GM12878 (cell line): Measurements from ENCODE around the gene TMEM255B. TPM values are rescaled to one million over a fixed set of nuclear protein-coding genes. Genes with fewer than 3 reads are reported as not detected.

Experiments used
- ATAC-seq: fragments of 200-7000 bp; cut with Tn5 transposase; 3 replicates; pipeline ENCODE4 v1.9.1; 2020; ENCODE audit warnings: mild to moderate bottlenecking, moderate library complexity
- BruUV-seq: library from RNA; stranded (reverse); fragments of 400-500 nt; replicated peaks from 2 replicates; lab custom pipeline; 2021; lab: Mats Ljungman, UMichigan
- CTCF ChIA-PET: fragments of 300-600 bp; sonication (Branson Sonifier 250); formaldehyde crosslinking; extraction: SDS; loops from one replicate; lab custom pipeline; 2021; ENCODE audit warnings: inconsistent platforms; lab: Yijun Ruan, JAX
- POLR2A ChIA-PET: fragments of 350-600 bp; formaldehyde crosslinking; extraction: SDS; loops from one replicate; lab custom pipeline; 2021; ENCODE audit warnings: inconsistent platforms; lab: Charles Lee
- RAD21 ChIA-PET: fragments of 300-600 bp; sonication (Branson Sonifier 250); formaldehyde crosslinking; loops from one replicate; lab custom pipeline; 2023; ENCODE audit warnings: antibody characterized with exemption; ENCODE audit not compliant: unreplicated experiment; lab: Charles Lee
- SMC1A ChIA-PET: fragments of 300-600 bp; sonication (Branson Sonifier 250); formaldehyde crosslinking; loops from one replicate; lab custom pipeline; 2023; ENCODE audit not compliant: unreplicated experiment, uncharacterized antibody; lab: Charles Lee
- DNase-seq: peaks from one replicate; pipeline ENCODE4 v3.0.0-alpha.2; 2011; ENCODE audit warnings: low read depth, low spot score
- FAIRE-seq: peaks from 3 replicates; lab custom pipeline; 2011; peaks lifted over from hg19 to GRCh38; lab: Jason Lieb, UNC
- H2AFZ ChIP-seq: 2 replicates; pipeline ENCODE4 v1.6.0; 2011; ENCODE audit warnings: low read depth, low read length, control low read depth; ENCODE audit not compliant: control insufficient read depth
- H3K27ac ChIP-seq: 2 replicates; pipeline ENCODE4 v1.5.1; 2011; ENCODE audit warnings: control low read depth; ENCODE audit not compliant: control insufficient read depth, insufficient read depth
- H3K27me3 ChIP-seq, 2 experiments: replicated peaks in 1 of 2; 2 replicates each; pipeline versions ENCODE4 v1.6.0 to v1.6.1; 2011; ENCODE audit warnings: low read length in 1 of 2; ENCODE audit not compliant: control insufficient read depth in 2 of 2, insufficient read depth in 2 of 2
- H3K36me3 ChIP-seq, 2 experiments: 2 replicates each; pipeline ENCODE4 v1.5.1; 2011; ENCODE audit warnings: low read length in 1 of 2; ENCODE audit not compliant: control insufficient read depth in 2 of 2, insufficient read depth in 2 of 2
- H3K4me1 ChIP-seq: 2 replicates; pipeline ENCODE4 v1.6.1; 2011; ENCODE audit warnings: mild to moderate bottlenecking, low read length, moderate library complexity, mixed read lengths; ENCODE audit not compliant: control insufficient read depth, insufficient read depth
- H3K4me2 ChIP-seq: 2 replicates; pipeline ENCODE4 v1.6.0; 2011; ENCODE audit warnings: control low read depth; ENCODE audit not compliant: control insufficient read depth, insufficient read depth
- H3K4me3 ChIP-seq: fragments of 200-600 bp; sonication (generic); 2 replicates; pipeline ENCODE4 v1.5.1; 2016
- H3K79me2 ChIP-seq: 2 replicates; pipeline ENCODE4 v1.6.0; 2011; ENCODE audit warnings: low read length; ENCODE audit not compliant: control insufficient read depth, insufficient read depth
- H3K9ac ChIP-seq: 2 replicates; pipeline ENCODE4 v1.8.0; 2011; ENCODE audit warnings: low read length, control low read depth, mixed read lengths; ENCODE audit not compliant: control insufficient read depth, insufficient read depth
- H3K9me3 ChIP-seq: replicated peaks from 3 replicates; pipeline ENCODE4 v1.5.1; 2011; ENCODE audit warnings: mild to moderate bottlenecking, low read length; ENCODE audit not compliant: control insufficient read depth, insufficient read depth
- H4K20me1 ChIP-seq: 2 replicates; pipeline ENCODE4 v1.6.0; 2011; ENCODE audit not compliant: control insufficient read depth, insufficient read depth
- ATF7 ChIP-seq: fragments of 450-650 bp; IDR thresholded peaks from 2 replicates; pipeline ENCODE4 v1.6.1; 2016; ENCODE audit warnings: low read depth, mild to moderate bottlenecking
- BACH1 ChIP-seq: fragments of 450-650 bp; IDR thresholded peaks from 2 replicates; pipeline ENCODE4 v1.6.1; 2017; ENCODE audit warnings: mild to moderate bottlenecking, borderline replicate concordance
- BRCA1 ChIP-seq: IDR thresholded peaks from 2 replicates; pipeline ENCODE4 v1.6.1; 2011; ENCODE audit warnings: low read depth, low read length, improper control_type of control experiment
- CHD2 ChIP-seq: IDR thresholded peaks from 2 replicates; pipeline ENCODE4 v1.6.1; 2011; ENCODE audit warnings: low read depth, low read length, improper control_type of control experiment, borderline replicate concordance
- CUX1 ChIP-seq: IDR thresholded peaks from 2 replicates; pipeline ENCODE4 v1.6.1; 2012; ENCODE audit warnings: improper control_type of control experiment, low read depth, low read length; ENCODE audit not compliant: insufficient replicate concordance
- HDAC6 ChIP-seq: fragments of 200-600 bp; sonication (generic); IDR thresholded peaks from one replicate; pipeline ENCODE4 v1.8.0; 2017; ENCODE audit warnings: antibody characterized with exemption; ENCODE audit not compliant: unreplicated experiment
- HDGF ChIP-seq: fragments of 450-650 bp; IDR thresholded peaks from 2 replicates; pipeline ENCODE4 v1.6.1; 2016; ENCODE audit warnings: antibody characterized with exemption
- HSF1 ChIP-seq: fragments of 150-350 bp; IDR thresholded peaks from 2 replicates; pipeline ENCODE4 v1.6.1; 2014; ENCODE audit warnings: mild to moderate bottlenecking, low read depth, low read length
- MXI1 ChIP-seq: fragments of 150-350 bp; IDR thresholded peaks from 2 replicates; pipeline ENCODE4 v1.6.1; 2011; ENCODE audit warnings: low read depth, mild to moderate bottlenecking, inconsistent platforms, low read length, improper control_type of control experiment
- NBN ChIP-seq: fragments of 450-650 bp; IDR thresholded peaks from 2 replicates; pipeline ENCODE4 v1.6.1; 2016
- NR2F1 ChIP-seq: fragments of 450-650 bp; conservative IDR thresholded peaks from 2 replicates; pipeline ENCODE4 v1.6.1; 2017; ENCODE audit warnings: mild to moderate bottlenecking
- PBX3 ChIP-seq: IDR thresholded peaks from 2 replicates; pipeline ENCODE4 v1.6.1; 2011; ENCODE audit warnings: mild to moderate bottlenecking, low read depth, low read length, moderate library complexity; ENCODE audit not compliant: insufficient replicate concordance
- PML ChIP-seq: IDR thresholded peaks from 2 replicates; pipeline ENCODE4 v1.6.1; 2012; ENCODE audit warnings: low read length, inconsistent platforms
- POU2F2 ChIP-seq: IDR thresholded peaks from 3 replicates; pipeline ENCODE4 v1.6.1; 2011; ENCODE audit warnings: low read depth, mild to moderate bottlenecking, low read length, borderline replicate concordance
- SP1 ChIP-seq: IDR thresholded peaks from one replicate; pipeline ENCODE4 v1.6.1; 2011; ENCODE audit warnings: low read depth, low read length
- YY1 ChIP-seq: IDR thresholded peaks from 2 replicates; pipeline ENCODE4 v1.6.1; 2011; ENCODE audit warnings: low read depth, mild to moderate bottlenecking, low read length
- ZSCAN29 ChIP-seq: fragments of 450-650 bp; IDR thresholded peaks from 2 replicates; pipeline ENCODE4 v1.6.1; 2017; ENCODE audit warnings: mild to moderate bottlenecking, moderate library complexity
- WGBS: methylation state at CpG from one replicate; pipeline ENCODE4 v1.1.6; 2016; ENCODE audit warnings: low lambda C conversion rate; ENCODE audit not compliant: insufficient replicate concordance, insufficient coverage; ENCODE audit errors: missing lambda C conversion rate; 5-methylcytosine and 5-hydroxymethylcytosine counted together
- in situ Hi-C: fragments of 300-500 bp; cut with MboI; formaldehyde crosslinking; loops from 9 replicates; pipeline ENCODE4 v1.14.3; 2018; ENCODE audit warnings: mixed read lengths
- intact Hi-C: fragments of 100-400 bp; cut with micrococcal nuclease; formaldehyde crosslinking; loops from one replicate; pipeline ENCODE4 v1.14.2; 2022; ENCODE audit not compliant: unreplicated experiment
- polyA plus RNA-seq, 11 experiments: library from polyadenylated mRNA; depleted of rRNA in 4 of 11; unstranded in 6 of 11; stranded (reverse) in 5 of 11; fragments of >200 nt; fragmentation: Nextera tagmentation in 4 of 11; fragmentation: Illumina TruSeq in 1 of 11; extraction: Ambion mirVana in 4 of 11; extraction: Trizol in 1 of 11; gene quantifications; 1 replicate in 1 of 11; 2 replicates in 10 of 11; pipeline versions ENCODE4 v1.2.1 to v1.2.3, GENCODE V29; 2011 to 2016; ENCODE audit warnings: inconsistent platforms in 2 of 11, missing spikeins in 2 of 11, low read depth in 1 of 11
- total RNA-seq, 4 experiments: library from RNA; depleted of rRNA in 3 of 4; stranded (reverse); fragments of >200 nt in 3 of 4; fragmentation: Illumina TruSeq in 1 of 4; extraction: Trizol in 1 of 4; gene quantifications; 2 replicates each; pipeline versions ENCODE4 v1.2.1 to v1.2.3, GENCODE V29; 2013 to 2021

The TMEM255B gene
- total and polyA plus RNA-seq, 10 of the 15 experiments (the other 5 are each of a cell fraction or from before 2014, with no cell fraction given), result 0.04 to 0.62 (median 0.13) TPM; not detected in 3

GRCh38 chr13:113722921-113723320, 36.1 kb upstream of the TMEM255B start:
- SMC1A ChIA-PET, result no interaction called here
- ATAC-seq (no peak), DNase-seq (no peak), FAIRE-seq (no peak)
- no peak overlapping the region for H3K9ac ChIP-seq
- H3K4me3 ChIP-seq, result no peak overlapping the region
- POLR2A ChIA-PET, result no interaction called here
- H3K4me1 ChIP-seq, result no peaks in the 10 kb centered on the region
- no peak overlapping the region for H3K4me2 ChIP-seq
- no peak overlapping the region for H3K27ac ChIP-seq
- CTCF ChIA-PET, result no interaction called here
- WGBS, result 79% methylated on average over 7 of the region's 11 CpGs
- TF ChIP-seq PBX3 (no peak), MXI1 (no peak), CHD2 (no peak), SP1 (no peak), BRCA1 (no peak), YY1 (no peak), HDAC6 (no peak), HDGF (no peak), NR2F1 (no peak), ATF7 (no peak), BACH1 (no peak), HSF1 (no peak), CUX1 (no peak), ZSCAN29 (no peak), NBN (no peak), POU2F2 (no peak), PML (no peak)
- TF ChIP-seq, all 136 proteins: peak for 0
- in situ Hi-C loops, result no loop called here
- Histone ChIP-seq H3K27me3 (no peaks in the 10 kb centered on the region), H4K20me1 (no peaks in the 10 kb centered on the region), H2AFZ (no peak overlapping the region), H3K79me2 (no peaks in the 10 kb centered on the region), H3K36me3 (no peaks in the 10 kb centered on the region), H3K9me3 (no peaks in the 10 kb centered on the region; the same call in 2 of the 3 replicates)
- RAD21 ChIA-PET, result no interaction called here
- intact Hi-C loops, result no loop called here
- BruUV-seq, result no TSS peak
